Tibial nerve (tissue), 4 donors: ENCODE measurements around the gene GSTA4. TPM values are rescaled to one million over a fixed set of nuclear protein-coding genes. Genes with fewer than 3 reads are reported as not detected.
"Not testable (repeated sequence)": the region's sequence is repeated elsewhere in the genome, so short reads cannot be mapped to it uniquely, and the experiment has no call there.

Experiments used
- DNase-seq, 2 donors: peaks; one replicate each; pipeline ENCODE4 v3.0.0-alpha.2; 2019; ENCODE audit warnings: low spot score in 2 of 2
- H3K27ac ChIP-seq, 4 donors: fragments of 200-600 bp; sonication (generic) in 3 of 4; one replicate each; pipeline ENCODE4 v1.5.1; 2017 to 2019; ENCODE audit warnings: mild to moderate bottlenecking in 1 of 4
- H3K27me3 ChIP-seq, 2 donors: fragments of 200-600 bp; sonication (generic) in 1 of 2; one replicate each; pipeline versions ENCODE4 v1.5.1 to v1.6.0; 2017 to 2019
- H3K36me3 ChIP-seq, 3 donors: fragments of 200-600 bp; sonication (generic); one replicate each; pipeline ENCODE4 v1.5.1; 2018 to 2019
- H3K4me1 ChIP-seq, 4 donors: fragments of 200-600 bp; sonication (generic) in 3 of 4; one replicate each; pipeline ENCODE4 v1.5.1; 2017 to 2019
- H3K4me3 ChIP-seq, 4 donors: fragments of 200-600 bp; sonication (generic) in 3 of 4; one replicate each; pipeline ENCODE4 v1.5.1; 2017 to 2019; ENCODE audit warnings: mild to moderate bottlenecking in 1 of 4, moderate library complexity in 1 of 4
- H3K9me3 ChIP-seq, 4 donors: fragments of 200-600 bp; sonication (generic) in 3 of 4; one replicate each; pipeline ENCODE4 v1.5.1; 2017 to 2019
- EP300 ChIP-seq, 2 donors: sonication (generic); formaldehyde crosslinking; IDR thresholded peaks; one replicate each; pipeline ENCODE4 v1.6.1; 2017; ENCODE audit warnings: antibody characterized with exemption in 2 of 2, mild to moderate bottlenecking in 1 of 2
- POLR2A ChIP-seq, 2 donors: fragments of 450-650 bp; IDR thresholded peaks; one replicate each; pipeline ENCODE4 v1.6.1; 2017; ENCODE audit warnings: antibody characterized with exemption in 2 of 2, mild to moderate bottlenecking in 2 of 2, moderate library complexity in 2 of 2
- WGBS, 2 donors: methylation state at CpG; one replicate each; pipeline ENCODE4 v1.1.5; 2018; 5-methylcytosine and 5-hydroxymethylcytosine counted together
- total RNA-seq, 4 donors: library from RNA; depleted of rRNA; stranded (reverse); fragments of >200 nt; gene quantifications; one replicate each; pipeline ENCODE4 v1.1.0, GENCODE V29; 2016
- TF ChIP-seq, protein P1 (sequence below), 5 experiments: fragments of 200-600 bp in 3 of 5; fragments of 450-650 bp in 2 of 5; sonication (generic) in 3 of 5; IDR thresholded peaks; one replicate each; pipeline ENCODE4 v1.5.1; 2016 to 2019; ENCODE audit warnings: antibody characterized with exemption in 5 of 5, mild to moderate bottlenecking in 3 of 5, moderate library complexity in 2 of 5

GSTA4 gene
- total RNA-seq, 4 donors from 2014 or later: 24.3 to 34.7 (median 29.1) TPM

DNA sequence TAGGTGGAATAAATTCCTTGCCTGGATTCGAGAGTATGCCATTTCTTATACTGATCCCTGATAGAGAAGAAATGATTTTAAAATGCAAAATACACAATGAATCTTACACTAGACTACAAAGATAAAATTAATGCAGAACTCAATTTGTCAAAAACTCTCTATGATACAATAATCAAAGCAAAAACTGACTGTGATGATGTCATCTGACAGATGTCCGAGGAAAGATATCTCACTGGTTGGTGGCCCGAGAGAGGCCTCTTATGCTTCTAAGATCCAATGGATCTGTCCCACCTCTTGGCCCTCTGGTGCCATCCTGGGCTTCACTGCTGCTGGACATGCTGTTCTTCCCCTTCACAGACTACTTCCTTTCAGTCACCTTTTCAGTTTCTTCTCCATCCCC, 14.4 kb upstream of the GSTA4 start:
- 88 to 92% methylated on average over 3 of the region's 3 CpGs for WGBS, 2 donors
- Histone ChIP-seq H3K4me3 (no peak overlapping the region), H3K27me3 (no peaks in the 10 kb centered on the region), H3K4me1 (peaks cover 0 to 18% (median 0%) of the 10 kb centered on the region in 4 donors), H3K36me3 (peaks cover 0 to 97% (median 30%) of the 10 kb centered on the region in 3 donors), H3K27ac (no peak overlapping the region), H3K9me3 (no peaks in the 10 kb centered on the region)
- DNase-seq: no peak
- TF ChIP-seq EP300 (IDR thresholded peaks at IDR 0.05) (no peak), POLR2A (IDR thresholded peaks at IDR 0.05) (no peak)
- TF ChIP-seq, protein P1, sequence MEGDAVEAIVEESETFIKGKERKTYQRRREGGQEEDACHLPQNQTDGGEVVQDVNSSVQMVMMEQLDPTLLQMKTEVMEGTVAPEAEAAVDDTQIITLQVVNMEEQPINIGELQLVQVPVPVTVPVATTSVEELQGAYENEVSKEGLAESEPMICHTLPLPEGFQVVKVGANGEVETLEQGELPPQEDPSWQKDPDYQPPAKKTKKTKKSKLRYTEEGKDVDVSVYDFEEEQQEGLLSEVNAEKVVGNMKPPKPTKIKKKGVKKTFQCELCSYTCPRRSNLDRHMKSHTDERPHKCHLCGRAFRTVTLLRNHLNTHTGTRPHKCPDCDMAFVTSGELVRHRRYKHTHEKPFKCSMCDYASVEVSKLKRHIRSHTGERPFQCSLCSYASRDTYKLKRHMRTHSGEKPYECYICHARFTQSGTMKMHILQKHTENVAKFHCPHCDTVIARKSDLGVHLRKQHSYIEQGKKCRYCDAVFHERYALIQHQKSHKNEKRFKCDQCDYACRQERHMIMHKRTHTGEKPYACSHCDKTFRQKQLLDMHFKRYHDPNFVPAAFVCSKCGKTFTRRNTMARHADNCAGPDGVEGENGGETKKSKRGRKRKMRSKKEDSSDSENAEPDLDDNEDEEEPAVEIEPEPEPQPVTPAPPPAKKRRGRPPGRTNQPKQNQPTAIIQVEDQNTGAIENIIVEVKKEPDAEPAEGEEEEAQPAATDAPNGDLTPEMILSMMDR (IDR thresholded peaks at IDR 0.05): no peak

DNA sequence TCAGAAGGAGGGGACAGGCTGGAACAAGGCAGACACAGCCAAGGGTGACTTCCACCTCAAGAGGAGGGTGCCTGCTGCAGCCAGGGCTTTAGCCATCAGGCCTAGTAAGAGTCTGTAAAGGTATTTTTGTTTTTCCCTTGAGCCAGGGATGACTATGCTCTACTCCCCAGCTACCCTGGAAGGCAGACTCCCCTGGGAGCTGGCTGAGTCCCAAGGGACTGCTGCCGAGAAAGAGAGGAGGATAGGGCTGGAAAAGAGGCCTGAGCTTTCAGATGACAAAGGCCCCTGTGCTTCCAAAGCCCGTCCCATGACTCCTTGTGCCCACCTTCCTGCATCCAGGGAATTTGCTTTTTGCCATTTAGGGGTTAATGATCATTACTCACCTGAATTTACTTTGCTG, 14.0 kb upstream of the GSTA4 start:
- Histone ChIP-seq H3K27ac (no peak overlapping the region), H3K4me3 (no peak overlapping the region), H3K27me3 (no peaks in the 10 kb centered on the region), H3K9me3 (no peaks in the 10 kb centered on the region), H3K4me1 (peaks cover 0 to 14% (median 0%) of the 10 kb centered on the region in 4 donors), H3K36me3 (peaks cover 0 to 97% (median 30%) of the 10 kb centered on the region in 3 donors)
- no peak for DNase-seq
- TF ChIP-seq POLR2A (IDR thresholded peaks at IDR 0.05) (no peak), EP300 (IDR thresholded peaks at IDR 0.05) (no peak)
- TF ChIP-seq, protein P1 (IDR thresholded peaks at IDR 0.05): no peak
- 73 to 88% methylated on average over 2 of the region's 2 CpGs for WGBS, 2 donors

DNA sequence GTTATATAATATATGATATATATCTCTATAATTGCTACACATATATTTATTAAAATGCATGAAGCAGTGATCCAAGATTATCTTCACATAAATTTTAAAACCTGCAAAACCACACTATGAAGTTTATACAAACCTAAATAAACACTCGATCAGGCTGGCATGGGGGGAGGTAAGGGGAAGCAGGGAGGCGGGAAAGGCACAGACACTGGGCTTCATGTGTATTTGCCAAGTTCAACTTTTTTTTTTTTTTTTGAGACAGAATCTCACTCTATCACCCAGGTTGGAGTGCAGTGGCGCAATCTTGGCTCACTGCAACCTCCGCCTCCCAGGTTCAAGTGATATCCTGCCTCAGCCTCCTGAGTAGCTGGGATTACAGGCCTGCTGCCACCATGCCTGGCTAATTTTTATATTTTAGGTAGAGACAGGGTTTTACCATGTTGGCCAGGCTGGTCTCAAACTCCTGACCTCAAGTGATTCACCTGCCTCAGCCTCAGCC, 13.2 kb upstream of the GSTA4 start:
- H3K4me1 ChIP-seq, DNase-seq: not testable (repeated sequence)
- H3K36me3 ChIP-seq: peaks cover 0 to 97% (median 30%) of the 10 kb centered on the region in 3 donors

DNA sequence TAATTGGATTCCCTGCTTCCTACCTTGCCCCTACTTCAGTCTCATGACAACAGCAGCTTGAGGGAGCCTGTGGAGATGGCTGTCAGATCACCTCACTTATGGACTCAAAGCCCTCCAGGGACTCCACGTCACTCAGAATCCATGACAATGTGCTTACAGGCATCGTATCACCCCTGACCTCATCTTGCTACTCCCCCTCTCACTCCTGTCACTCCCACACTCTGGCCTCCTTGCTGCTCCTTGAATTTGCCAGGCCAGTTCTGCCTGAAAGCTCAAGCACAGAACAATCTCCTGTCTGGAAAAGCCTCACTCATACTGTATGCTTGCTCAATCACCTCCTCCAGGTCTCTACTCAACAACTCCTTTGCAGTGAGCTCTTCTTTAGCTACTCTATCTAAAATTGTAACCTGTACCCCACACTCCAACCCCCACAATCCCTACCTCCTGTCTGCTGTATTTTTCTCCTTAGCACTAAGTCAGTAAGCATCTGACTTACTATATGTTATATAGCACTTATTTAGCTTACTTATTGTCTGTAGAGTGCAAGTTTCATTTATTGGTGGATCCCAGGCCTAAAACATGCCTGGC, 10.7 kb upstream of the GSTA4 start:
- Histone ChIP-seq H3K9me3 (no peaks in the 10 kb centered on the region), H3K4me3 (no peak overlapping the region), H3K36me3 (peaks cover 0 to 88% (median 17%) of the 10 kb centered on the region in 3 donors), H3K4me1 (no peaks in the 10 kb centered on the region), H3K27ac (no peak overlapping the region), H3K27me3 (no peaks in the 10 kb centered on the region)
- DNase-seq: no peak
- TF ChIP-seq POLR2A (IDR thresholded peaks at IDR 0.05): no peak
- no peak for TF ChIP-seq EP300 (IDR thresholded peaks at IDR 0.05)
- TF ChIP-seq, protein P1 (IDR thresholded peaks at IDR 0.05): no peak
- WGBS, 2 donors: 84 to 92% methylated on average over 2 of the region's 2 CpGs

More for the DNA sequence above, 13.2 kb upstream of the GSTA4 start:
- H3K9me3 ChIP-seq, H3K27ac ChIP-seq, H3K27me3 ChIP-seq, H3K4me3 ChIP-seq: not testable (repeated sequence)
- 95 to 98% methylated on average over 4 of the region's 4 CpGs for WGBS, 2 donors

DNA sequence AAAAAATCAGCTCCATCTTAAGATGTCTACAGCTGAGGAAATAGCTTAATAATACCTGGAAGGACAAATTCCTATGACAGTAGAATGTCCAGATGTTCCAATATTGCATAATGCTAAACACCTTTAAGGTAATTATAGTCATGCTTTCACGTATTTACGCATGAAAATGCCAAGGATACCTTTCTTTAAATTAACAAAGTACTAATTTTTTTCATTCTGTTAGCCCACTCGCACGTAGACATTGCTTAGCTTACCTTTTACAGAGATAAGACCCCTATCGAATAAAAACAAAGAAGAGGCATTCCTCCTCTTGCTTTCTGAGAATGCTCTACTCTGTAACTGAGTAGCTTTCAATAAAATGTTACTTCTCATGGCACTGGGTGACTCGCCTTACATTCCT, 4.4 kb upstream of the GSTA4 start:
- H3K4me3 ChIP-seq: no peak overlapping the region
- no peaks in the 10 kb centered on the region for H3K27me3 ChIP-seq
- WGBS, 2 donors: 87 to 92% methylated on average over 6 of the region's 6 CpGs
- no peaks in the 10 kb centered on the region for H3K9me3 ChIP-seq
- TF ChIP-seq, protein P1 (IDR thresholded peaks at IDR 0.05): no peak
- no peak for TF ChIP-seq POLR2A (IDR thresholded peaks at IDR 0.05)
- TF ChIP-seq EP300 (IDR thresholded peaks at IDR 0.05): no peak
- H3K27ac ChIP-seq: no peak overlapping the region
- no peak for DNase-seq
- peaks cover 0 to 27% (median 0%) of the 10 kb centered on the region in 3 donors for H3K36me3 ChIP-seq
- H3K4me1 ChIP-seq: peaks cover 0 to 11% (median 5%) of the 10 kb centered on the region in 4 donors
